Measurements from ENCODE around the gene ZNF451.

Gene ZNF451

GRCh38 chr6:57215260-57215659 is 125.3 kb downstream of the ZNF451 start:
- no peak for DNase-seq

- no peak for DNase-seq
Observed at GRCh38 chr6:57216235-57217101, 126.5 kb downstream of the ZNF451 start.

GRCh38 chr6:57217270-57217669 is 127.3 kb downstream of the ZNF451 start:
- DNase-seq, result no peak
